Loucy (cell line): ENCODE data around the gene RGS5.

Experiments
- H2AFZ ChIP-seq: fragments of 200-600 bp; sonication (generic); 2 replicates; pipeline ENCODE4 v1.6.0; 2016; ENCODE audit warnings: antibody characterized with exemption, mild to moderate bottlenecking, low read length, moderate library complexity
- H3F3A ChIP-seq: fragments of 200-600 bp; 2 replicates; pipeline ENCODE4 v1.6.0; 2016; ENCODE audit warnings: antibody characterized with exemption, low read depth, mild to moderate bottlenecking
- H3K27me3 ChIP-seq: fragments of 200-600 bp; sonication (generic); 2 replicates; pipeline ENCODE4 v1.6.1; 2014; ENCODE audit warnings: low read length, mild to moderate bottlenecking; ENCODE audit not compliant: insufficient read depth, poor library complexity, severe bottlenecking
- H3K36me3 ChIP-seq: fragments of 200-600 bp; sonication (generic); 2 replicates; pipeline ENCODE4 v1.6.1; 2016; ENCODE audit warnings: low read length; ENCODE audit not compliant: insufficient read depth
- H3K4me1 ChIP-seq: fragments of 200-600 bp; sonication (generic); 2 replicates; pipeline ENCODE4 v1.5.1; 2014; ENCODE audit warnings: low read length, mild to moderate bottlenecking; ENCODE audit not compliant: insufficient read depth, poor library complexity, severe bottlenecking
- H3K4me2 ChIP-seq: fragments of 200-600 bp; sonication (generic); 2 replicates; pipeline ENCODE4 v1.6.0; 2014; ENCODE audit warnings: antibody characterized with exemption, low read length, low read depth, mild to moderate bottlenecking; ENCODE audit not compliant: poor library complexity, severe bottlenecking
- H3K4me3 ChIP-seq: fragments of 200-600 bp; sonication (generic); 2 replicates; pipeline ENCODE4 v1.5.1; 2014; ENCODE audit warnings: low read length, mild to moderate bottlenecking, mixed read lengths; ENCODE audit not compliant: poor library complexity, severe bottlenecking
- H3K79me2 ChIP-seq: fragments of 200-600 bp; sonication (generic); 2 replicates; pipeline ENCODE4 v1.6.1; 2014; ENCODE audit warnings: low read length; ENCODE audit not compliant: insufficient read depth
- H3K9ac ChIP-seq: fragments of 200-600 bp; sonication (generic); 2 replicates; pipeline ENCODE4 v1.6.0; 2014; ENCODE audit warnings: mild to moderate bottlenecking, low read depth, low read length, moderate library complexity; ENCODE audit not compliant: poor library complexity, severe bottlenecking
- H3K9me2 ChIP-seq: fragments of 200-600 bp; sonication (generic); replicated peaks from 2 replicates; pipeline ENCODE4 v1.6.1; 2016; ENCODE audit warnings: low read depth, low read length, mixed read lengths
- H3K9me3 ChIP-seq: fragments of 200-600 bp; sonication (generic); 2 replicates; pipeline ENCODE4 v1.6.1; 2014; ENCODE audit warnings: mild to moderate bottlenecking, antibody characterized with exemption, low read length, low read depth; ENCODE audit not compliant: insufficient read depth
- H4K20me1 ChIP-seq: fragments of 200-600 bp; sonication (generic); 2 replicates; pipeline ENCODE4 v1.6.0; 2014; ENCODE audit warnings: antibody characterized with exemption, low read length, mild to moderate bottlenecking; ENCODE audit not compliant: insufficient read depth, poor library complexity, severe bottlenecking
- CTCF ChIP-seq: fragments of 200-600 bp; sonication (generic); conservative IDR thresholded peaks from 2 replicates; pipeline ENCODE4 v1.5.1; 2014; ENCODE audit warnings: mild to moderate bottlenecking, antibody characterized with exemption, low read length
- EZH2phosphoT487 ChIP-seq: fragments of 200-600 bp; IDR thresholded peaks from 2 replicates; pipeline ENCODE4 v1.6.1; 2018; ENCODE audit warnings: antibody characterized with exemption, mild to moderate bottlenecking, moderate library complexity, borderline replicate concordance

Gene RGS5

GRCh38 chr1:163211667-163212066, 9.0 kb upstream of the RGS5 start:
- Histone ChIP-seq H3K4me2 (no peak overlapping the region), H3K27me3 (no peaks in the 10 kb centered on the region), H3F3A (no peaks in the 10 kb centered on the region), H3K9me3 (no peaks in the 10 kb centered on the region), H3K9ac (no peak overlapping the region), H3K79me2 (no peaks in the 10 kb centered on the region), H3K4me3 (no peak overlapping the region), H2AFZ (no peak overlapping the region), H3K4me1 (no peaks in the 10 kb centered on the region), H3K9me2 (no peaks in the 10 kb centered on the region), H3K36me3 (no peaks in the 10 kb centered on the region), H4K20me1 (no peaks in the 10 kb centered on the region)
- TF ChIP-seq EZH2phosphoT487, result no peak
- no peak for TF ChIP-seq CTCF

GRCh38 chr1:163205513-163205912, 2.8 kb upstream of the RGS5 start:
- no peaks in the 10 kb centered on the region for H3K36me3 ChIP-seq

GRCh38 chr1:163203561-163203960, 845 bp upstream of the RGS5 start:
- H3K4me2 ChIP-seq, result no peak overlapping the region
- no peaks in the 10 kb centered on the region for H3K9me2 ChIP-seq
- no peaks in the 10 kb centered on the region for H3K79me2 ChIP-seq

More at GRCh38 chr1:163205513-163205912, 2.8 kb upstream of the RGS5 start:
- no peak overlapping the region for H3K4me3 ChIP-seq
- H3K9ac ChIP-seq, result no peak overlapping the region
- H3K27me3 ChIP-seq, result no peaks in the 10 kb centered on the region
- TF ChIP-seq CTCF (no peak), EZH2phosphoT487 (no peak)
- no peaks in the 10 kb centered on the region for H3K9me2 ChIP-seq
- H3K79me2 ChIP-seq, result no peaks in the 10 kb centered on the region
- H3K4me1 ChIP-seq, result no peaks in the 10 kb centered on the region
- no peaks in the 10 kb centered on the region for H3K9me3 ChIP-seq
- no peaks in the 10 kb centered on the region for H4K20me1 ChIP-seq
- H3K4me2 ChIP-seq, result no peak overlapping the region
- no peaks in the 10 kb centered on the region for H3F3A ChIP-seq
- H2AFZ ChIP-seq, result no peak overlapping the region

More at GRCh38 chr1:163203561-163203960, 845 bp upstream of the RGS5 start:
- Histone ChIP-seq H4K20me1 (no peaks in the 10 kb centered on the region), H3K9me3 (no peaks in the 10 kb centered on the region), H3K27me3 (no peaks in the 10 kb centered on the region), H2AFZ (no peak overlapping the region), H3F3A (no peaks in the 10 kb centered on the region), H3K36me3 (no peaks in the 10 kb centered on the region), H3K4me3 (no peak overlapping the region), H3K4me1 (no peaks in the 10 kb centered on the region), H3K9ac (no peak overlapping the region)
- TF ChIP-seq CTCF (no peak), EZH2phosphoT487 (no peak)
